ENCODE results near the gene SERPINA3.

SERPINA3 gene

DNA sequence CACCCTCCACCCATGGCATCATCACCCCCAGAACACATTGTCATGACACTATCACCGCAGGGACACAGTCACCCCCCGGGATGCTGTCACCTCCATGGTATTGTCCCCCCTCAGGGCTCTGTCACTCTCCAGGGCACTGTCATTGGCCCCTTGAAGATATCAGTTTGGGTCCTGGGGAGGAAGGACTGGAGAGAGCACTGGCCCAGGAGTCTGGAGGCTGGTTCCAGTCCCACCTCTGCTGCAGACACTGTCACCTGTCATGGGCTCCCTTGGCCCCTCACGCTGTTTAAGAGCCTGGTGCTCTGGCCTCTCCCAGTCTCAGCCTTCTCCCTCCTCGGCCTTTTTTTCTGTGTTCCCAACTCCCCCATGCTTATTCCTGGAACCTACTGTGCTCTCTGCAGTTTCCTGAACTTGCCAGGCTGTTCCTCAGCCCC lies 31.9 kb downstream of the SERPINA3 start:
- TF ChIP-seq, protein P1, sequence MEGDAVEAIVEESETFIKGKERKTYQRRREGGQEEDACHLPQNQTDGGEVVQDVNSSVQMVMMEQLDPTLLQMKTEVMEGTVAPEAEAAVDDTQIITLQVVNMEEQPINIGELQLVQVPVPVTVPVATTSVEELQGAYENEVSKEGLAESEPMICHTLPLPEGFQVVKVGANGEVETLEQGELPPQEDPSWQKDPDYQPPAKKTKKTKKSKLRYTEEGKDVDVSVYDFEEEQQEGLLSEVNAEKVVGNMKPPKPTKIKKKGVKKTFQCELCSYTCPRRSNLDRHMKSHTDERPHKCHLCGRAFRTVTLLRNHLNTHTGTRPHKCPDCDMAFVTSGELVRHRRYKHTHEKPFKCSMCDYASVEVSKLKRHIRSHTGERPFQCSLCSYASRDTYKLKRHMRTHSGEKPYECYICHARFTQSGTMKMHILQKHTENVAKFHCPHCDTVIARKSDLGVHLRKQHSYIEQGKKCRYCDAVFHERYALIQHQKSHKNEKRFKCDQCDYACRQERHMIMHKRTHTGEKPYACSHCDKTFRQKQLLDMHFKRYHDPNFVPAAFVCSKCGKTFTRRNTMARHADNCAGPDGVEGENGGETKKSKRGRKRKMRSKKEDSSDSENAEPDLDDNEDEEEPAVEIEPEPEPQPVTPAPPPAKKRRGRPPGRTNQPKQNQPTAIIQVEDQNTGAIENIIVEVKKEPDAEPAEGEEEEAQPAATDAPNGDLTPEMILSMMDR (IDR thresholded peaks at IDR 0.05; ENCODE audit: extremely low read depth, missing control alignments): no peak
- DNase-seq (ENCODE audit: low spot score): no peak

DNA sequence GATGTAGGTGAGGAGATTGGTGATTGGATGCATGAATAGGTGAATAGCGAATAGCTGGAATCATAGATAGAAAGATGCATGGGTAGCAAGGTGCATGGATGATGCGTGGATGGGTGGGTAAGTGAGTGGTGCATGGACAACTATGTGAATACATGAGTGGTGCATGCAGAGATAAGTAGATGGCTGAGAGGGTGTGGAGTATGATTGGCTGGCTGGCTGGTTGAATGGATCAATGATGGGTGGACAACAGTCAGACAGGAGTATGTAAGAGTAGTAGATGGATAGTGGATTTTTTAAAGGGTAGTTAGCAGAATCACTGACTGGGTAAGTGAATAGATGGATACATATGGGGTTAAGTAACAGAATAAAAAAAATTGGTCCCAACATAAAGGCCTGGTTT lies 33.9 kb downstream of the SERPINA3 start:
- DNase-seq (ENCODE audit: low spot score): no peak
- TF ChIP-seq, protein P1 (IDR thresholded peaks at IDR 0.05; ENCODE audit: extremely low read depth, missing control alignments): no peak

DNA sequence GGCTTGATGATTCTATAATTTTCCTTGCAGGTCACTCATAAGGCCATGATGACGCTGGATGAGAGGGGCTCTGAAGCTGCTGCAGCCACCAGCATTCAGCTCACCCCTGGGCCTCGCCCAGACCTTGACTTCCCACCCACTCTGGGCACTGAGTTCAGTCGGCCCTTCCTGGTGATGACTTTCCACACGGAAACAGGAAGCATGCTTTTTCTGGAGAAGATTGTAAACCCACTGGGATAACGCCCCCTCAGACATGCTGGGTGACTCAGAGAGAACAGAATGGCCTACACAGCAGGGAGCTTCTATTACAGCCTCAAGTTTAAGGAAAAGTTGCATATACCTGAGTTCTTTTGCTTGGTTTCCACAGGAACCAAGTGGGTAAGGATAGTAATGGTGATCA lies 34.3 kb downstream of the SERPINA3 start:
- TF ChIP-seq, protein P1 (IDR thresholded peaks at IDR 0.05; ENCODE audit: extremely low read depth, missing control alignments): no peak
- no peak for DNase-seq (ENCODE audit: low spot score)

DNA sequence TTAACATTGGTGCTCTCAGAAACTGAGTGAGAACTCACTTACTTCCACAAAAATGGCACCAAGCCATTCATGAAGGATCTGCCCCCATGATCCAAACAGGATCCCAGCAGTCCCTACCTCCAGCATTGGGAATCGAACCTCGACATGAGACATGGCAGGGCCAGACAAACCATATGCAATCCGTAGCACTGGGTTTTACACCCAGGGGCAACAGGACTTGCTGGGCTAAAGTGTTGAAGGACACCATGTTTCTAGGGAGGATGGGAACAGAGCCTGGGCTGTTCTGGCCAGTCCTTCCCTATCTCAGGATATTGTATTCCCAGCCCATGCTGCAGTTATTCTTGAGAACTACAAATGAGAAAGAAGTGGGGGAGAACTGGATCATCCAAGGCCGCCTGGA lies 36.6 kb downstream of the SERPINA3 start:
- TF ChIP-seq, protein P1 (IDR thresholded peaks at IDR 0.05; ENCODE audit: extremely low read depth, missing control alignments): no peak
- no peak for DNase-seq (ENCODE audit: low spot score)

DNA sequence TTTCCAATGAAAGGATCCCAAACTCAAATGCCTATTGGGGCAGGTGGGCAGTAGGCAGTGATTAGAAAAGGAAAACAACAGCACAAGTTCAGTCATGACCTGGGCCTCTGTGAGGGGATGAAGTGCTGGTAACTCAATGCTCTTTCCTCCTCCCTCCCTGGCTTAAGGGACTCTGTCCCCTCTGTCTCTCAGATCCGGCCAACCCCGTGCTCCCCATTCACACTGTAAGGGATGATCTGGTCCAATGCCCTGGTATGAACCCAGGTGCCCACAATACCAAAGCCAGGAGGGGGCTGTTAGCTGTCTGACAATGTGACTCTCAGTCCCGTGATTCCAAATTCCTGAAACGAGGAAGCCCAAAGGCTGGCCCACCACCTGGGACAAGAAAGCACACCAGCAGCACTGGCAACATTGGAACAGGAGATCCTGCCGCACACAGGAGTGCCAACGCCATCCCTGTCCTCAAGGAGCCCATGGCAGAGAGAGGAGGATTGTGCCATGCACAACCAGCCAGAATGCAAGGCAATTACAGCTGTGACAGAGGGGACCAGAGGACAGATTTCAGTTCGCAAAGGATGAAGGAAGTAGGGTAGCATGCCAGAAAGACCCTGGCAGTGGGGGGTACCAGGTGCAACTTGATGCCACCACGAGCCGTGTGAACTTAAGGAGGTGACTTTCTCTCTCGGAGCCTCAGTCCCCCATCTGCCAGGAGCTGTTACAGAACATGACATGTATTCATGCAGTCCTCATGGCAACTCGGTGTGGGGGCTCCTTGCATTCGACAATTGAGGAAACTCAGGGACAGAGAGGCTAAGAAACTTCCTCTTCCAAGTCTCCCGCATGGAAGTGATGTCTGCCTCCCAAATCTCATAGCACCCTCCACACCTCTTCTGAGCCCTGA lies 37.6 kb downstream of the SERPINA3 start:
- TF ChIP-seq, protein P1 (IDR thresholded peaks at IDR 0.05; ENCODE audit: extremely low read depth, missing control alignments): no peak
- no peak for DNase-seq (ENCODE audit: low spot score)

DNA sequence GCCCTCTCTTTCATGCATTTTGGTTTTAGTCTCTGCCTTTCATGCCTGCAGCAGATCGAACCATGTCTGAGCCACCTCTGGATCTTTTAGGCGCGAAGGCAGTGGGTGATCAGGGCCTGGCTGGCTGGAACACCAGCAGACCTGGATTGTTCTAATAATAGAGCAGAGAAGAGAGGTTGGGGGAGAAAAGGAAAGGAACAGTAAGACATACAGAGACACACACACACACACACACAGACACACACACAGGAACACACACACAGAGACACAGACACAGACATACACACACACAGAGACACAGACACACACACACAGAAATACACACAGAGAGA lies 38.2 kb downstream of the SERPINA3 start:
- DNase-seq (ENCODE audit: low spot score): no peak
- TF ChIP-seq, protein P1 (IDR thresholded peaks at IDR 0.05; ENCODE audit: extremely low read depth, missing control alignments): no peak
